Central memory CD8-positive, alpha-beta T cell (primary cell): ENCODE measurements around the gene JUP.

Source experiments
- ATAC-seq: fragments of 150-1000 bp; cut with Tn5 transposase; replicated peaks from 2 replicates; pipeline ENCODE4 v1.10.0; 2022; ENCODE audit warnings: mild to moderate bottlenecking, moderate FRiP score, moderate number of reproducible peaks; ENCODE audit not compliant: poor library complexity, severe bottlenecking; ENCODE audit errors: extremely low read depth
- DNase-seq, 2 donors: peaks; one replicate each; pipeline ENCODE4 v3.0.0; 2021; ENCODE audit warnings: low spot score in 2 of 2
- H3K27ac Mint-ChIP-seq: one replicate; pipeline ENCODE4 v1.8.0; 2022; ENCODE audit warnings: low read depth, mild to moderate bottlenecking, moderate library complexity, mixed read lengths
- H3K27me3 Mint-ChIP-seq: one replicate; pipeline ENCODE4 v1.8.0; 2022; ENCODE audit warnings: mixed read lengths
- H3K36me3 Mint-ChIP-seq: one replicate; pipeline ENCODE4 v1.8.0; 2022; ENCODE audit warnings: mild to moderate bottlenecking, moderate library complexity, mixed read lengths; ENCODE audit not compliant: insufficient read depth
- H3K4me1 Mint-ChIP-seq: one replicate; pipeline ENCODE4 v1.8.0; 2022; ENCODE audit warnings: mixed read lengths
- H3K4me3 Mint-ChIP-seq: one replicate; pipeline ENCODE4 v1.8.0; 2022; ENCODE audit warnings: mild to moderate bottlenecking, moderate library complexity, mixed read lengths
- H3K9me3 Mint-ChIP-seq: one replicate; pipeline ENCODE4 v1.8.0; 2022; ENCODE audit warnings: mixed read lengths

JUP gene

GRCh38 chr17:41751288-41751687, 35.2 kb downstream of the JUP start:
- no peaks in the 10 kb centered on the region for H3K36me3 Mint-ChIP-seq
- H3K4me1 Mint-ChIP-seq = no peaks in the 10 kb centered on the region
- no peaks in the 10 kb centered on the region for H3K9me3 Mint-ChIP-seq
- ATAC-seq = no peak
- DNase-seq = no peak
- H3K27me3 Mint-ChIP-seq = peaks cover 40% of the 10 kb centered on the region
- H3K4me3 Mint-ChIP-seq = no peak overlapping the region
- no peak overlapping the region for H3K27ac Mint-ChIP-seq

DNA sequence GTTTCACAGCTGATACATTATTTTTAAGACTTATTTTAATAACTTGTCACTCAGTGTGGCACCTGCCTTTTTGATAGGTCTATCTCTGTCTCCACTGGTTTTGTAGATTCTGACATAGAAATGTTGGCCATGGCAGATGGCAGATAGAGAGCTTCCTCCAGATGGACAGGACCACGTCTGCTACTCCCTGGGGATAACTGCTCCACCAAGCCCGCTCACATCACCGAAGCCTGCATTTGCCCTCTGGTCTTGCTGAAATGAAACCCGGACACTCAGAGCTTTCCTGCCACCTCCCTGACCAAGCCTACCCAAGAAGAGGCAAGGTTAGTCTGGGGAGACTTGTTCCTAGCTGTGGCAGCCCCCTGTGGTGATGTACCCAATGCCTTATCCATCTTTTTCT, 35.6 kb downstream of the JUP start:
- ATAC-seq (no peak), DNase-seq (no peak)
- no peaks in the 10 kb centered on the region for H3K36me3 Mint-ChIP-seq
- H3K27me3 Mint-ChIP-seq = peaks cover 44% of the 10 kb centered on the region
- H3K4me3 Mint-ChIP-seq = no peak overlapping the region
- no peaks in the 10 kb centered on the region for H3K4me1 Mint-ChIP-seq
- no peak overlapping the region for H3K27ac Mint-ChIP-seq
- no peaks in the 10 kb centered on the region for H3K9me3 Mint-ChIP-seq

GRCh38 chr17:41748275-41748674, 38.2 kb downstream of the JUP start:
- no peak for ATAC-seq
- Mint-ChIP-seq H3K36me3 (no peaks in the 10 kb centered on the region), H3K27ac (no peak overlapping the region), H3K9me3 (no peaks in the 10 kb centered on the region), H3K4me3 (no peak overlapping the region), H3K4me1 (no peaks in the 10 kb centered on the region), H3K27me3 (peaks cover 34% of the 10 kb centered on the region)
- DNase-seq = no peak

DNA sequence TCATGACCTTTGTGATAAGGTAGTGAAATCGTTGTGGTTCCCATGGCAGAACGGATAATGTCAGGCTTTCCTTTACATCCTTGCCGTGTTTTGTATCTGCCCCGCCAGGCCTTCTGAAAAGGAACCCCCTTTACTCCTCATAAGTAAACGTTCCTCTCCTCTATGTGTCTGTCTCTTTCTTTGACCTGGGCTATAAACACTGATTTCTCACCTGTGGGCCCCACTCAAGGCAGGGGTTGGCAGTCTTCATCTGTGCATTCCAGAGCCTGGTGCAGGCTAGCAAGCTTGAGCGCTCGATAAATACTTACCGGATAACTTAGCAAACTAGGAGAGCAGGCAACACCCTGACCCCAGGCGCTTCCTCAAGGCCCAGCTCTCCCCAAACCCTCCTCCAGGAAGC, 44.8 kb downstream of the JUP start:
- no peaks in the 10 kb centered on the region for H3K4me1 Mint-ChIP-seq
- DNase-seq (no peak), ATAC-seq (no peak)
- H3K9me3 Mint-ChIP-seq = no peaks in the 10 kb centered on the region
- peaks cover 2% of the 10 kb centered on the region for H3K36me3 Mint-ChIP-seq
- no peak overlapping the region for H3K4me3 Mint-ChIP-seq
- no peak overlapping the region for H3K27ac Mint-ChIP-seq
- peaks cover 20% of the 10 kb centered on the region for H3K27me3 Mint-ChIP-seq

GRCh38 chr17:41740506-41740905, 46.0 kb downstream of the JUP start:
- no peaks in the 10 kb centered on the region for H3K9me3 Mint-ChIP-seq
- peaks cover 2% of the 10 kb centered on the region for H3K36me3 Mint-ChIP-seq
- no peaks in the 10 kb centered on the region for H3K4me1 Mint-ChIP-seq
- DNase-seq (no peak), ATAC-seq (no peak)
- H3K27ac Mint-ChIP-seq = no peak overlapping the region
- H3K27me3 Mint-ChIP-seq = peaks cover 25% of the 10 kb centered on the region
- no peak overlapping the region for H3K4me3 Mint-ChIP-seq

- Mint-ChIP-seq H3K27ac (no peak overlapping the region), H3K4me3 (no peak overlapping the region), H3K27me3 (peaks cover 32% of the 10 kb centered on the region), H3K4me1 (no peaks in the 10 kb centered on the region), H3K36me3 (peaks cover 2% of the 10 kb centered on the region), H3K9me3 (no peaks in the 10 kb centered on the region)
- no peak for DNase-seq
- ATAC-seq = no peak
Observed at GRCh38 chr17:41739661-41740352, 46.7 kb downstream of the JUP start.

- no peaks in the 10 kb centered on the region for H3K9me3 Mint-ChIP-seq
- no peaks in the 10 kb centered on the region for H3K4me1 Mint-ChIP-seq
- H3K27ac Mint-ChIP-seq = no peak overlapping the region
- DNase-seq (no peak), ATAC-seq (no peak)
- peaks cover 2% of the 10 kb centered on the region for H3K36me3 Mint-ChIP-seq
- no peak overlapping the region for H3K4me3 Mint-ChIP-seq
- peaks cover 39% of the 10 kb centered on the region for H3K27me3 Mint-ChIP-seq
Observed at GRCh38 chr17:41738801-41739112, 47.8 kb downstream of the JUP start.

DNA sequence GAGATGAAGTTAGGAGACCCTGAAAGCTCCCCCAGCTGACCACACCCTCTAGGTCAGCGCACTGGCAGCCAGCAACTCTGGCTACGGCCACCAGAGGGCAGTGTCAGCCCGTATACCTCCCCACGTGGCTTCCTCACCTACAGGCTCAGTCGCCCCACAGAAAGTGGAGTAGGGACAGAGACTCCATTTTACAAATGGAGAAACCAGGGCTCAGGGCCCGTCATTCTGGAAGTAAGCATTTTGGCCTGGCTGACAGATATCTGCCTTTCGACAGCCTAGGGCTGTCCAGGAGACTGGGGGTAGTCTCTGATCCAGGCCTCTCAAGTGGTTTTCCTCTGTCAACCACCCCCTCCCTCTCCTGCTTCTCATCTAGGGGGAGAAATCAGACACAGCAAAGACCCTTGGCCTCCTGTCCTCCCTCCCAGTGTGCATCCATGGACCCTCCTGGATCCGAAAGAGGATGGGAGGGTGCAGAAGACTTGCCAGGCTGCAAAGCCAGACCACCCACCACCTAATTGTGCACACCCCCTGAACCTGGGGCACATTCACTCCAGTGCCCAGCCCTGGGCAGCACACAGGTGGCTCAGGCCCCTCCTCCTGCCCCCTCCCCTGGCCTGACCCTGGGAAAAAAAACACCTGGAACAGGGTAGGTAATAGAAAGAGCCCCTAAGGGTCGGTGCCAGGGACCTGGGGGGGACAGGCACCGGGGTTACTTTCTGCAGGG, 48.3 kb downstream of the JUP start:
- no peak overlapping the region for H3K27ac Mint-ChIP-seq
- H3K27me3 Mint-ChIP-seq = peaks cover 44% of the 10 kb centered on the region
- no peaks in the 10 kb centered on the region for H3K9me3 Mint-ChIP-seq

GRCh38 chr17:41737680-41738023, 48.9 kb downstream of the JUP start:
- H3K4me1 Mint-ChIP-seq = no peaks in the 10 kb centered on the region
- no peaks in the 10 kb centered on the region for H3K9me3 Mint-ChIP-seq
- DNase-seq (no peak), ATAC-seq (no peak)
- no peak overlapping the region for H3K4me3 Mint-ChIP-seq
- peaks cover 49% of the 10 kb centered on the region for H3K27me3 Mint-ChIP-seq
- H3K36me3 Mint-ChIP-seq = peaks cover 2% of the 10 kb centered on the region
- H3K27ac Mint-ChIP-seq = no peak overlapping the region

More for the DNA sequence above, 48.3 kb downstream of the JUP start:
- DNase-seq (peak; percentile 63 to 68), ATAC-seq (peak; percentile 81)
- Mint-ChIP-seq H3K4me1 (no peaks in the 10 kb centered on the region), H3K36me3 (peaks cover 2% of the 10 kb centered on the region), H3K4me3 (no peak overlapping the region)

- Mint-ChIP-seq H3K9me3 (no peaks in the 10 kb centered on the region), H3K36me3 (peaks cover 2% of the 10 kb centered on the region), H3K4me3 (no peak overlapping the region), H3K27ac (no peak overlapping the region), H3K27me3 (peaks cover 54% of the 10 kb centered on the region), H3K4me1 (no peaks in the 10 kb centered on the region)
- DNase-seq = no peak
- ATAC-seq = no peak
Observed at GRCh38 chr17:41736983-41737679, 49.4 kb downstream of the JUP start.

GRCh38 chr17:41735744-41736143, 50.8 kb downstream of the JUP start:
- Mint-ChIP-seq H3K27me3 (peaks cover 63% of the 10 kb centered on the region), H3K36me3 (peaks cover 2% of the 10 kb centered on the region)
- no peak for ATAC-seq

GRCh38 chr17:41734949-41735313, 51.6 kb downstream of the JUP start:
- ATAC-seq (no peak), DNase-seq (no peak)
- H3K27ac Mint-ChIP-seq = no peak overlapping the region
- no peaks in the 10 kb centered on the region for H3K9me3 Mint-ChIP-seq
- peaks cover 63% of the 10 kb centered on the region for H3K27me3 Mint-ChIP-seq
- no peaks in the 10 kb centered on the region for H3K4me1 Mint-ChIP-seq
- H3K4me3 Mint-ChIP-seq = no peak overlapping the region
- H3K36me3 Mint-ChIP-seq = peaks cover 2% of the 10 kb centered on the region

More at GRCh38 chr17:41735744-41736143, 50.8 kb downstream of the JUP start:
- DNase-seq = no peak
- Mint-ChIP-seq H3K4me3 (no peak overlapping the region), H3K27ac (no peak overlapping the region), H3K9me3 (no peaks in the 10 kb centered on the region), H3K4me1 (no peaks in the 10 kb centered on the region)
